Activated naive CD4-positive, alpha-beta T cell (primary cell): ENCODE results near the gene ELF4.

Experiments
- DNase-seq, 4 experiments: peaks; one replicate each; lab custom pipeline; 2025; lab: John Stamatoyannopoulos, UW

The ELF4 gene

DNA sequence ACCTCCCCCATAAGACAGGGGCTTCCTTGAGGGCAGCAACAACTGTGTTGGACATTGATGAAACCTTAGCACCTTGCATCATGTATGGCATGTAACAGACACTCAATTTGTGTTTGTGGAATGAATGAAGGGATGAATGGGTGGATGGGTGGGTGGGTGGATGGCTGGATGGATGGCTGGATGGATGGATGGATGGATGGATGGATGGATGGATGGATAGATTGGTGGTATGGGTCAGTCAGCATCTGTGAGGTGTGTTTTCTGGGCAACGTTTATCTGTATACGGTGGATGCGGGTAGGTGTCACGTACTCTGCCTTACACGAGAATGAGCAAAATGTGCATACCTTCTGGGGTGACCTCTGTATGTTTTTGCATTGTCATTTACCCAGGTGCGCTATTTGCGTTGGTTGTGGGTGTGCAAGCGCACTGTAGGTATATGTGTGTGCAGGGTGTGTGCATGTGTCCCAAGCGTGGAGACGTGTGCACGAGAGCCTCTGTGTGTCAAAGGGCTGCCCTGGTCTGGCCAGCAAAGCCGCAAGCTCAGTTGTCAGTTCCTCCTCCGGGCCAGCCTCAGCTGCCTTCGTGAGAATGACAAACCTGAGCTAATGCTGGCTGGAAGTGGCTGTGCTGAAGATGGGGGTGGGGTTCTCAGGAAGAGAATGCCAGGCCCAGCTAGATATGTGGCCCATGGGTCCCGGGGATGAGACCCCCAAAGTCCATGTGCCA is 26.5 kb downstream of the ELF4 start:
- DNase-seq, result no peak

GRCh38 chrX:130083107-130083490 is 27.2 kb downstream of the ELF4 start:
- DNase-seq, result no peak

DNA sequence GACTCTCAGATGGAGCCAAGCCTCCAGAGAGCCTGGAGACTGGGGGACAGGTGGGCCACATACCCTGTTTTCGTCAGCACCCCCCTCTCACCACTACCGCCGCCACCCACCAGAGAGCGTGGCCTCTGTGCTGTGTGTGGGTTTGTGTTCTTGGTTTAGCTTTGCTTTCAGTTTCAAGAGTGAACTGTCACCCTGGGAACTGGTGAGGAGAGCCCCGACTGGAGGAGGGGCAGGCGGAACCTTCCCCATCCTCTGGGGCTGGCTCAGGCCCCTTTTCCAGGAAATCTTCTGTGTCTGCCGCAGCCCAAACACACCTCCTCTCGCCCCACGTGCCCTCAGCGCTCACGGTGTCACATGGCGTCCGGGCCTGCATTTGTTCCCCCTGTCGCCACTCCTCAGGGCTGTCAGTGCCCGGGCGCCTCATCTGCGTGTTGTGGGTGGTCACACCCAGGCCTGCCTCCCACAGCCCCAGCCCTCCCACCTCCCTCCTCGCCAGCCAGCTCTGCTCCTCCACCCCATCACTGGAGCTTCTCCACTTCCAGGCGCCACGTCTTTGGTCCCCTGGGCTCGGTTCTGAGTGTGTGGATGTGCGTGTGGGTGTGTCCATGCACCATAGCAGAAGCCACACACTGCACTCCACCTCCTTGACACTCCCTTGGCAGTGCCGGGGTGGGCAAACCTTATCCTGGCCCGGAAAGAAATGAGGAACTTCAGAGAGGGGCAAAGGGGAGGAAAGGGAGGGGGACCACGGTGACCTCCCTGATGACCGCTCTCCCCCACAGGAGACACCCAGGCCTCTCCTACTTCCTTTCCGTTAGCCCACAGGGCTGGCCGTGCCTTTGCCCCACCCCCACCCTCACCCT is 27.8 kb downstream of the ELF4 start:
- DNase-seq, result peak; percentile 8 to 51 (median 28)

DNA sequence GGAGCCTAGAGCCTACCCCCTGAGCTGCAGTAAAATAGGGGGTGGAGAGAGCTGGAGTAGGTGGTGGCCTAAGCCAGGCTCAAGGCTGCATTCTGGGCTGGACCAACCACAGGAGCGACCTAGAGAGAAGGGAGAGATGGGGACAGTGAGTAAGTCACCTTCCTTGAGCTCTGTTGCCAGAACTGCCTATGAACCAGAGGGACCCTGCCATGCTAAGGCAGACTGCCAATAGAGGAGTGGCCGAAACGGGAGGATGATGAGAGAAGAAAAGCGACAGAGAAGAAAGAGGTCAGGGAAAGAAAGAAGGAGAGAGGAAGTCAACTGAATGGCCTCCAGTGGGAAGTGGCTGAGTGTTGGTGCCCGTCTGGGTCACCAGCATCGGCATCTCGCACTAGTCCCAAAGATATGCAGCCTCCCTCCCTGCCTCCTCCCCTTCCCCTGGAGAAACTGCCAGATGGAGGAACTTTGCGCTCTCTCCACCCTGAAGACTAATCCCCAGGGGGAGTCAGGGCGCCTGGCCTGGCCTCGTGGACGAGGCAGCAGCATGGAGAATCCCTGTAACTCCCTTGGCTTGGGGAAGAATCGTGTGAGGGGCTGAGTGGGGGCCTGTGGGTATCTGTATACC is 28.8 kb downstream of the ELF4 start:
- DNase-seq, result no peak

DNA sequence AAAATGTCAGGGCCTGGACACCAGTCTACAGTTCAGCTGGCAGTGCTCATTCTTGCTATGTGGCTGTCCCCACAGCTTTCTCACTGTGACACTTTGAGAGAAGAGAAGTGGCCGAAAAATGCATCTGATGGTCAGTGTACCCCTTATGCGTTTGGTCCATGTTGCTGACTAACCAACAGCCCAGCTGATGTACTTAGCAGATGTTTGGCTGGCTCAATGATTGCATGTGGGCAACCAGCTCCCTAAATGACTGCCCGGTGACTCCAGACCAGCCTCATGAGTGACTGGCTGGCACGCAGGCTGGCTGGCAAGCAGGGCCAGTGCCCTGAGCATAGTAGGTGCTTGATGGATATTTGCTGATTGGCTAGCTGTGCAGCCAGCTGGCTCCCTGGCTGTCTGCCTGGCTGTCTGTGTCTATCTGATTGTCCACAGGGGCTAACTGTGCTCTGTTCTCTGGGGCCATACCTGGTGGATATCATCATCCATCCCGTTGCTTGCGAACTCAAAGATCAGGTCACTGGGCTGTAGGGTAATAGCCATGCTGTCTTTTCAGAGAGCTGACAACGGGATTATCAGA is 29.4 kb downstream of the ELF4 start:
- DNase-seq, result no peak

DNA sequence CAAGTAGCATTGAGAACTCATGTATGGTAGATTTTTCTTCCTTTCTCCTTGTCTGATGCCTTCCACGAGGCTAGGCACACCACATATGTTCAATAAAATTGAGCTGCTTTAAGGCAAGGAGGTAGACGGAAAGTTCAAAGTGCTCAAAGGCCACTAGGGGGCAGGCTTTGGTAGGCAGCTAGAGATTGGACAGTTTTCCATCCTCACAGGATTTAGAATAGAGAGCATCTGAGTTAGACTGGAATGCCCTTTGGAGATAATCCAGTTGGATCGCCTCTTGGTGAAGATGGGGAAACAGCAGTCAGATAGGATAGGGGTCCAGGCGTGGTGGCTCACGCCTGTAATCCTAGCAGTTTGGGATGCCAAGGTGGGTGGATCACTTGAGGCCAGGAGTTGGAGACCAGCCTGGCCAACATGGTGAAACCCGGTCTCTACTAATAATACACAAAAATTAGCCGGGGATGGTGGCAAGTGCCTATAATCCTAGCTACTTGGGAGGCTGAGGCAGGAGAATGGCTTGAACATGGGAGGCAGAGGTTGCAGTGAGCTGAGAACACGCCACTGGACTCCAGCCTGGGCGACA is 30.4 kb downstream of the ELF4 start:
- peak in 2 of 4 experiments; percentile 11 to 34 for DNase-seq

- no peak for DNase-seq
These were observed 34.5 kb downstream of the ELF4 start for GRCh38 chrX:130075777-130076176.

DNA sequence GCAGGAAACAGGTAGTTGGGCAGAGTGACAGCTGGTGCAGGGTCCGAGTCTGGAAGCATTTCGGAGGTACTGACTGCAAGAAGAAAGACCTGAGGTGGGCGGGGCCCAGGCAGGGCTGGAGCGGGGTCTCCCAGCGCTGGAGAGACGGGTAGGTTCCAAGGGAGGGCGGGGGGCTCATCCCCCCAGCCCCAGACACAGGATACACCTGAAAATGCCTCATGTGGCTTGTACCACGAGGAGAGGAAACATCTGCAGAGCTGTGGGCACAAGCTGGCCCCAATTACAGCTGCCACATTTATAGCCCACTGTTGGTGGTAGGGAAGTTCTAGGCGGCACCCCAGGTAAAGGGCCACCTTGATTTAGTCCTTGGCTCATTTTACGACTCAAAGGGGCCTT is 38.0 kb downstream of the ELF4 start:
- DNase-seq, result no peak

- no peak for DNase-seq
These were observed 38.5 kb downstream of the ELF4 start for GRCh38 chrX:130071611-130072344.

DNA sequence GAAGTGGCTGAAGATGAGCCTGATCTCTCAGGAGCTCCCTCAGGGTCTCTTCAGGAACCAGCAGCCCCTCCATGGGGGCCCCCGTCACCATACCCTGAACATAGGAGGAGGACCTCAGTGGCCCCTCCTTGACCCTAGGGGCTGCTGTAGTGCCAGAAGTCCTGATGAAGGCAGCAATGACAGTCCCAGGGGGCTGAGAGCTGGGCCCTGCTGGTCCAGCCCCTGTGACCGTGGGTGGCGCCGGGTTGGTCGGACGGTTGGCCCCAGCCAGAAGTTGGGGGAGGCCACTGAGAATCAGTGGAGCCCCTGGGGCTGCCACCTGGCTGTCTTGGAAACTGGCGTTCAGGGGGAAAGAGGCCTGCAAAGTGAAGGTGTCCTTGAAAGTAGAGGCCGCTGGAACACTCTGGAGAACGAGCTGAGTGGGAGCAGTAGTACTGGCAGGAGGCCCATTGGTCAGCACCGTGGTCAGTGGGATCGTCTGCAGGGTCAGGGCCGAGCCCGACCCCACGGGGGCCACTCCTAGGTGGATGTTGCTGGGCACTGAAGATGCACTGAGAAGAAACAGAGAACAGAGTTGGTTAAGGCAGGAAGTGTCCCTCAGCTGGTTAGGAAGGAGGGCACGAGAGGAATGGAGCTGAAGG is 43.2 kb downstream of the ELF4 start:
- DNase-seq, result no peak

- peak; percentile 66 to 79 (median 70) for DNase-seq
These were observed 49.9 kb downstream of the ELF4 start for GRCh38 chrX:130060122-130061069.

GRCh38 chrX:130058652-130059051 is 51.6 kb downstream of the ELF4 start:
- DNase-seq, result no peak

DNA sequence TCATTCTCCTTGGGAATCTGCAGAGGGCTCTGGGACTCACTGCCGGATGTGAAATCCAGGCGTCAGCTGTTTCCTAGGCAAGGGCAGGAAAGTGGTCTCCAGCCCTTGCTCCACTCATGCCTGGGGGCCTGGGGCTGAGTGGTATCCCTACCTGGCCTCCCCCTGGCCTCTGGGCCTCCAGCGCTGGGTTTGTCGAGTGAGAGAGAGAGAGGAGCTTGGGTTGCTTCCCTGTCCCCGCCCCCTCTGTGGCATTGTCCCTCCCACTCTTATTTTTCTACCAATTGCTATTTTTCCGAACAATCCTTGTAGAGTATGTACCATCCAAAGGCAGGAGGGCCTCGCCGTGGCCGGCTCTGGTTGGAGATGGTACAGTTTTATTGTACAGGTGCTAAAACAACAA is 53.1 kb downstream of the ELF4 start:
- DNase-seq, result no peak

DNA sequence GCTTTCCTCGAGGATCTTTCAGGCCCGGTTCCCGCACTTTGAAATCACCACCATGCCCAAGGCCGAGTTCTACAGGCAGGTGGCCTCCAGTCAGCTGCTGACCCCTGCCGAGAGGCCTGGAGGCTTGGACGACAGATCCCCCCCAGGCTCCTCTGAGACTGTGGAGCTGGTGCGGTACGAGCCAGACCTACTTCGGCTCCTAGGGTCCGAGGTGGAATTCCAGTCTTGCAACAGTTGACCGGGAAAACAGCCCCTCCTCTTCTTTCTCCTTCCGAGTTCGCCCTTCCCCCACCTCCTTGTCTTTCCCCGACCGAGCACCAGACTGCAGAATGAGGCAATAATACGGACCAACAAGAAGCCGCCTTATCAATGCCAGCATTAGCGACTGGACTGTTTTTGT is 54.4 kb downstream of the ELF4 start:
- no peak for DNase-seq

GRCh38 chrX:130055103-130055502 is 55.2 kb downstream of the ELF4 start:
- no peak for DNase-seq

DNA sequence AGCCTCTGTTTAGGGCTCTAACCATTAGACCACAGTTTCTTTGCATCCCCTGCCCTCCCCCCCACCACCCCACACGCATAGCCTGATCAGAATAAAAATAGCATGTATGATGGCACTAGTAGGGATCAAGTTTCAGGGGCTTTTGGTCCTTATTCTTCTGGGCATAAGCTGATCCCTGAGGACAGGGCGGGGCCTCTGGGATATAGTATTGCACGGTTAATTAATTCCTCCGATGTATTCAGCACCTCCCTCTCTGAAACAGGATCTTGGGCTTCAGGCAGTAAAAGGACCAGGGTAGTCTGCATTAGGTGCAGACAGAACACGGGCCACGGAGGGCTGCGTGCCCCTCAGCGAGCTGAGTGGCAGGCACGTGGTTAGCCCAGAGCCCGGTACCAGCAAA is 57.1 kb downstream of the ELF4 start:
- DNase-seq, result no peak

- DNase-seq, result no peak
These were observed 59.0 kb downstream of the ELF4 start for GRCh38 chrX:130051176-130051845.

GRCh38 chrX:130049821-130050220 is 60.5 kb downstream of the ELF4 start:
- DNase-seq, result no peak

GRCh38 chrX:130048686-130049222 is 61.5 kb downstream of the ELF4 start:
- DNase-seq, result no peak
